K562 (cell line): ENCODE measurements around the gene GTF2A1L. TPM values are rescaled to one million over a fixed set of nuclear protein-coding genes. Genes with fewer than 3 reads are reported as not detected.

Experiments
- ETV6 ChIP-seq, 3 experiments: fragments of 150-350 bp in 1 of 3; sonication (generic) in 1 of 3; formaldehyde crosslinking in 1 of 3; IDR thresholded peaks; 2 replicates each; pipeline versions ENCODE4 v1.6.1 to v1.8.0; 2014 to 2022; ENCODE audit warnings: borderline replicate concordance in 2 of 3, low read depth in 2 of 3, antibody characterized with exemption in 1 of 3, low read length in 1 of 3, mild to moderate bottlenecking in 1 of 3, missing genetic modification reagents in 1 of 3
- FOXA1 ChIP-seq: fragments of 450-650 bp; IDR thresholded peaks from 2 replicates; pipeline ENCODE4 v1.6.1; 2016; ENCODE audit warnings: mild to moderate bottlenecking, borderline replicate concordance
- FOXA3 ChIP-seq, 2 experiments: fragments of 450-650 bp in 1 of 2; sonication (generic) in 1 of 2; formaldehyde crosslinking; IDR thresholded peaks in 1 of 2; conservative IDR thresholded peaks in 1 of 2; 2 replicates each; pipeline versions ENCODE4 v1.4.0 to v1.8.0; 2020 to 2022; ENCODE audit warnings: mild to moderate bottlenecking in 2 of 2, missing genetic modification reagents in 1 of 2
- GTF2E2 ChIP-seq: fragments of 200-800 bp; sonication (Bioruptor generic); IDR thresholded peaks from 2 replicates; pipeline ENCODE4 v1.6.1; 2016; ENCODE audit warnings: missing genetic modification characterization, missing compliant biosample characterization
- HDGF ChIP-seq: fragments of 450-650 bp; IDR thresholded peaks from 2 replicates; pipeline ENCODE4 v1.6.1; 2016
- HMG20A ChIP-seq: fragments of 450-650 bp; formaldehyde crosslinking; conservative IDR thresholded peaks from 2 replicates; pipeline ENCODE4 v1.4.0; 2020; ENCODE audit warnings: mild to moderate bottlenecking, mixed read lengths
- HNRNPLL ChIP-seq: fragments of 200-400 bp; formaldehyde crosslinking; IDR thresholded peaks from 2 replicates; pipeline ENCODE4 v1.6.1; 2017; ENCODE audit warnings: low read length, low read depth, mild to moderate bottlenecking; ENCODE audit not compliant: poor library complexity, severe bottlenecking
- MAZ ChIP-seq, 2 experiments: fragments of 450-650 bp in 1 of 2; sonication (generic) in 1 of 2; formaldehyde crosslinking; IDR thresholded peaks in 1 of 2; conservative IDR thresholded peaks in 1 of 2; 2 replicates each; pipeline versions ENCODE4 v1.4.0 to v1.5.0; 2020; ENCODE audit warnings: mild to moderate bottlenecking in 1 of 2, missing genetic modification reagents in 1 of 2
- PATZ1 ChIP-seq: fragments of 250-450 bp; sonication (Bioruptor Pico); IDR thresholded peaks from 2 replicates; pipeline ENCODE4 v1.5.0; 2020; ENCODE audit warnings: mild to moderate bottlenecking, borderline replicate concordance
- RBM22 ChIP-seq: fragments of 200-400 bp; formaldehyde crosslinking; IDR thresholded peaks from 2 replicates; pipeline ENCODE4 v1.6.1; 2018; ENCODE audit warnings: low read length, low read depth; ENCODE audit not compliant: poor library complexity, severe bottlenecking
- USF1 ChIP-seq: sonication (generic); formaldehyde crosslinking; IDR thresholded peaks from 2 replicates; pipeline ENCODE4 v1.9.0; 2022; ENCODE audit warnings: mild to moderate bottlenecking, missing genetic modification reagents
- ZNF766 ChIP-seq: fragments of 200-800 bp; sonication (Bioruptor generic); conservative IDR thresholded peaks from 2 replicates; pipeline ENCODE4 v1.6.1; 2016; ENCODE audit warnings: missing genetic modification characterization, missing compliant biosample characterization
- polyA plus RNA-seq, 8 experiments: library from polyadenylated mRNA; depleted of rRNA in 4 of 8; stranded (reverse) in 5 of 8; unstranded in 3 of 8; fragments of >200 nt; fragmentation: Nextera tagmentation in 2 of 8; fragmentation: Illumina TruSeq in 1 of 8; extraction: Ambion mirVana in 2 of 8; extraction: Trizol in 1 of 8; gene quantifications; 2 replicates each; pipeline versions ENCODE4 v1.2.1 to v1.2.3, GENCODE V29; 2011 to 2014; ENCODE audit warnings: inconsistent platforms in 1 of 8, missing spikeins in 1 of 8
- total RNA-seq, 7 experiments: library from RNA; depleted of rRNA in 6 of 7; stranded (reverse); fragments of >200 nt in 6 of 7; fragmentation: Illumina TruSeq in 2 of 7; extraction: Trizol in 2 of 7; gene quantifications; 2 replicates each; pipeline versions ENCODE4 v1.2.1 to v1.2.3, GENCODE V29; 2011 to 2021; ENCODE audit warnings: low replicate concordance in 1 of 7
- TF ChIP-seq, protein P1 (sequence below), 2 experiments: IDR thresholded peaks in 1 of 2; conservative IDR thresholded peaks in 1 of 2; 2 replicates each; pipeline ENCODE4 v1.6.1; 2016; ENCODE audit warnings: low read depth in 2 of 2, mild to moderate bottlenecking in 1 of 2, missing compliant biosample characterization in 1 of 2, missing genetic modification characterization in 1 of 2, moderate library complexity in 1 of 2
- TF ChIP-seq, protein P2 (sequence below): fragments of 450-650 bp; IDR thresholded peaks from 2 replicates; pipeline ENCODE4 v1.6.1; 2016; ENCODE audit warnings: antibody characterized with exemption
- TF ChIP-seq, protein P3 (sequence below), 2 experiments: IDR thresholded peaks; 2 replicates each; pipeline ENCODE4 v1.6.1; 2012; ENCODE audit warnings: improper control_type of control experiment in 2 of 2, low read depth in 2 of 2, low read length in 2 of 2, borderline replicate concordance in 1 of 2

GTF2A1L gene
- total and polyA plus RNA-seq, 9 of the 15 experiments (the other 6 are each of a cell fraction or from before 2014, with no cell fraction given), result 0.05 to 0.35 (median 0.12) TPM; not detected in 5

DNA sequence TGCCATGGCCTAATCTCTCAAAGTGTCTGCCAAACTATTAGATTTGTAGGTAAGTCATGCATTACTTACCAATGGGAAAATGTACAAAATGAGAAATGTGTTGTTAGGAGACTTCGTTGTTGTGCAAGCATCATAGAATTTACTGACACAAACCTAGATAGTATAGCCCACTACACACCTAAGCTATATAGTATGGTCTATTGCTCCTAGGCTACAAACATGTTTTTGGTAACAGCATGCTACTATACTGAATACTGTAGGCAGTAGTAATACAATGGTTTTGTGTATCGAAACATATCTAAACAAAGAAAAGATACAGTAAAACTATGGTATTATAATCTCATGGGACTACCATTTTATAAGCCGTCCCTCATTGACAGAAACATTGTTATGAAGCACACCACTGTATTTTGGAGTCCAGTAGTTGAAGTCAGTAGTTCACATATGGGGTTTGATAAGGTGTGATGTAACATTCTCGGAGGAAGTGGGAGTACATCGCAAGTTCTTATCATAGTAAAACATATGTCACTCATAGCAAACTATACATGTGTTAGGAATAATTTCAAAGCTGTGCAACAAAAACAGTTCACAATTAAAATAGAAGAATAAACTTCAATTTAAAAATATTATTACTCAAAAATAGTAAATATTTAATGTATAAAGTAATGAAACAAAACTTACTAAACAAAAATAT is 12.0 kb upstream of the GTF2A1L start (continued):
- TF ChIP-seq FOXA3 (CRISPR knock-in tag; conservative IDR thresholded peaks at IDR 0.05 in 1 of 2, IDR thresholded peaks at IDR 0.05 in 1 of 2), result no peak
- TF ChIP-seq, protein P1, sequence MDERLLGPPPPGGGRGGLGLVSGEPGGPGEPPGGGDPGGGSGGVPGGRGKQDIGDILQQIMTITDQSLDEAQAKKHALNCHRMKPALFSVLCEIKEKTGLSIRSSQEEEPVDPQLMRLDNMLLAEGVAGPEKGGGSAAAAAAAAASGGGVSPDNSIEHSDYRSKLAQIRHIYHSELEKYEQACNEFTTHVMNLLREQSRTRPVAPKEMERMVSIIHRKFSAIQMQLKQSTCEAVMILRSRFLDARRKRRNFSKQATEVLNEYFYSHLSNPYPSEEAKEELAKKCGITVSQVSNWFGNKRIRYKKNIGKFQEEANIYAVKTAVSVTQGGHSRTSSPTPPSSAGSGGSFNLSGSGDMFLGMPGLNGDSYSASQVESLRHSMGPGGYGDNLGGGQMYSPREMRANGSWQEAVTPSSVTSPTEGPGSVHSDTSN (CRISPR knock-in tag; IDR thresholded peaks at IDR 0.05; ENCODE audit: low read depth), result no peak
- TF ChIP-seq, protein P1 (tag; conservative IDR thresholded peaks at IDR 0.05; ENCODE audit: low read depth), result peak; percentile 57
- no peak for TF ChIP-seq FOXA1
- no peak for TF ChIP-seq HDGF
- TF ChIP-seq RBM22, result no peak
- TF ChIP-seq, protein P2, sequence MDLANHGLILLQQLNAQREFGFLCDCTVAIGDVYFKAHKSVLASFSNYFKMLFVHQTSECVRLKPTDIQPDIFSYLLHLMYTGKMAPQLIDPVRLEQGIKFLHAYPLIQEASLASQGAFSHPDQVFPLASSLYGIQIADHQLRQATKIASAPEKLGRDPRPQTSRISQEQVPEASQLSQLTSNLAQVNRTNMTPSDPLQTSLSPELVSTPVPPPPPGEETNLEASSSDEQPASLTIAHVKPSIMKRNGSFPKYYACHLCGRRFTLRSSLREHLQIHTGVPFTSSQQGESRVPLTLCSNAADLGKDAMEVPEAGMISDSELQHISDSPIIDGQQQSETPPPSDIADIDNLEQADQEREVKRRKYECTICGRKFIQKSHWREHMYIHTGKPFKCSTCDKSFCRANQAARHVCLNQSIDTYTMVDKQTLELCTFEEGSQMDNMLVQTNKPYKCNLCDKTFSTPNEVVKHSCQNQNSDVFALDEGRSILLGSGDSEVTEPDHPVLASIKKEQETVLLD, result no peak
- TF ChIP-seq, protein P3, sequence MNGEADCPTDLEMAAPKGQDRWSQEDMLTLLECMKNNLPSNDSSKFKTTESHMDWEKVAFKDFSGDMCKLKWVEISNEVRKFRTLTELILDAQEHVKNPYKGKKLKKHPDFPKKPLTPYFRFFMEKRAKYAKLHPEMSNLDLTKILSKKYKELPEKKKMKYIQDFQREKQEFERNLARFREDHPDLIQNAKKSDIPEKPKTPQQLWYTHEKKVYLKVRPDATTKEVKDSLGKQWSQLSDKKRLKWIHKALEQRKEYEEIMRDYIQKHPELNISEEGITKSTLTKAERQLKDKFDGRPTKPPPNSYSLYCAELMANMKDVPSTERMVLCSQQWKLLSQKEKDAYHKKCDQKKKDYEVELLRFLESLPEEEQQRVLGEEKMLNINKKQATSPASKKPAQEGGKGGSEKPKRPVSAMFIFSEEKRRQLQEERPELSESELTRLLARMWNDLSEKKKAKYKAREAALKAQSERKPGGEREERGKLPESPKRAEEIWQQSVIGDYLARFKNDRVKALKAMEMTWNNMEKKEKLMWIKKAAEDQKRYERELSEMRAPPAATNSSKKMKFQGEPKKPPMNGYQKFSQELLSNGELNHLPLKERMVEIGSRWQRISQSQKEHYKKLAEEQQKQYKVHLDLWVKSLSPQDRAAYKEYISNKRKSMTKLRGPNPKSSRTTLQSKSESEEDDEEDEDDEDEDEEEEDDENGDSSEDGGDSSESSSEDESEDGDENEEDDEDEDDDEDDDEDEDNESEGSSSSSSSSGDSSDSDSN (IDR thresholded peaks at IDR 0.05; ENCODE audit: borderline replicate concordance in 1 of 2, low read depth in 2 of 2, low read length in 2 of 2), result no peak
- no peak for TF ChIP-seq PATZ1 (CRISPR knock-in tag)
- TF ChIP-seq ZNF766 (CRISPR knock-in tag), result peak; percentile 75
- no peak for TF ChIP-seq HMG20A (CRISPR knock-in tag)
- TF ChIP-seq USF1 (CRISPR knock-in tag), result no peak
- no peak for TF ChIP-seq MAZ (CRISPR knock-in tag; conservative IDR thresholded peaks at IDR 0.05 in 1 of 2, IDR thresholded peaks at IDR 0.05 in 1 of 2)
- no peak for TF ChIP-seq HNRNPLL
- no peak for TF ChIP-seq ETV6 (IDR thresholded peaks at IDR 0.05; ENCODE audit: borderline replicate concordance in 1 of 2, low read depth in 2 of 2, low read length in 1 of 2)
- no peak for TF ChIP-seq ETV6 (CRISPR knock-in tag; IDR thresholded peaks at IDR 0.05; ENCODE audit: borderline replicate concordance)
- TF ChIP-seq GTF2E2 (tag), result no peak
